AG09309 (cell line): Measurements from ENCODE around the gene EPS15.

Experiments used
- DNase-seq: peaks from one replicate; pipeline ENCODE4 v3.0.0-alpha.2; 2010; ENCODE audit warnings: low read depth
- H3K4me3 ChIP-seq: 2 replicates; pipeline ENCODE4 v1.5.1; 2011; ENCODE audit warnings: mild to moderate bottlenecking, low read depth, low read length, moderate library complexity; ENCODE audit not compliant: control insufficient read depth
- TF ChIP-seq, protein P1 (sequence below): IDR thresholded peaks from 2 replicates; pipeline ENCODE4 v1.5.1; 2011; ENCODE audit warnings: mild to moderate bottlenecking, low read depth, low read length, inconsistent platforms; ENCODE audit not compliant: insufficient read depth, control insufficient read depth; ENCODE audit errors: missing control alignments

The EPS15 gene

GRCh38 chr1:51385776-51386175 is 133.3 kb downstream of the EPS15 start:
- TF ChIP-seq, protein P1, sequence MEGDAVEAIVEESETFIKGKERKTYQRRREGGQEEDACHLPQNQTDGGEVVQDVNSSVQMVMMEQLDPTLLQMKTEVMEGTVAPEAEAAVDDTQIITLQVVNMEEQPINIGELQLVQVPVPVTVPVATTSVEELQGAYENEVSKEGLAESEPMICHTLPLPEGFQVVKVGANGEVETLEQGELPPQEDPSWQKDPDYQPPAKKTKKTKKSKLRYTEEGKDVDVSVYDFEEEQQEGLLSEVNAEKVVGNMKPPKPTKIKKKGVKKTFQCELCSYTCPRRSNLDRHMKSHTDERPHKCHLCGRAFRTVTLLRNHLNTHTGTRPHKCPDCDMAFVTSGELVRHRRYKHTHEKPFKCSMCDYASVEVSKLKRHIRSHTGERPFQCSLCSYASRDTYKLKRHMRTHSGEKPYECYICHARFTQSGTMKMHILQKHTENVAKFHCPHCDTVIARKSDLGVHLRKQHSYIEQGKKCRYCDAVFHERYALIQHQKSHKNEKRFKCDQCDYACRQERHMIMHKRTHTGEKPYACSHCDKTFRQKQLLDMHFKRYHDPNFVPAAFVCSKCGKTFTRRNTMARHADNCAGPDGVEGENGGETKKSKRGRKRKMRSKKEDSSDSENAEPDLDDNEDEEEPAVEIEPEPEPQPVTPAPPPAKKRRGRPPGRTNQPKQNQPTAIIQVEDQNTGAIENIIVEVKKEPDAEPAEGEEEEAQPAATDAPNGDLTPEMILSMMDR: no peak
- H3K4me3 ChIP-seq: no peak overlapping the region
- DNase-seq: no peak

DNA sequence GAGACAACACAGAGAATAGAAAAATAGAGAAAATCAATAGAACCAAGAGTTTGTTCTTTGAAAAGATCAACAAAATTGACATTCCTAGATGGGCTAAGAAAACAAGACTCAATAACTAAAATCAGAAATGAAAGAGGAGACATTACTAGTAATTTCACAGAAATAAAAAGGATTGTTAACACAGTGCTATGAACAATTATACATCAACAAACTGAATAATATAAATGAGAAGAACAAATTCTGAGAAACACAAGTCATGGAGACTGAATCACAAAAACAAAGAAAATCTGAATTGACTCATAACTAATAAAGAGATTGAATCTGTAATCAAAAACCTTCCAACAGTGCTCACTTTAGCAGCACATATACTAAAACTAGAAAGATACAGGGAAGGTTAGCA is 137.1 kb downstream of the EPS15 start:
- TF ChIP-seq, protein P1: no peak
- no peak overlapping the region for H3K4me3 ChIP-seq
- DNase-seq: no peak

DNA sequence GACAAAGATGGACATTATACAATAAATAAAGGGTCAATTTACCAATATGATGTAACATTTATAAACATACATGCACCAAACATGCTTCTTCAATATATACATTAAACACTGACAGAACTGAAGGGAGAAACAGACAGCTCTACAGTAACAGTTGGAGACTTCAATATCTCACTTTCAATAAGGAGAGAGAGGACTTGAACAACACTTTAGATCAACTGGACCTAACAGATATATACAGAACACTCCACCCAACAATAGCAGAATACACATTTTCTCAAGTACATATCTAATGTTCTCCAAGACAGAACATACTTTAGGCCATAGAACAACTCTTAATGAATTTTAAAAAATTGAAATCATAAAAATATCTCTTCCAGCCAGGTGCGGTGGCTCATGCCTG is 138.1 kb downstream of the EPS15 start:
- TF ChIP-seq, protein P1: no peak
- DNase-seq: no peak
- no peak overlapping the region for H3K4me3 ChIP-seq

DNA sequence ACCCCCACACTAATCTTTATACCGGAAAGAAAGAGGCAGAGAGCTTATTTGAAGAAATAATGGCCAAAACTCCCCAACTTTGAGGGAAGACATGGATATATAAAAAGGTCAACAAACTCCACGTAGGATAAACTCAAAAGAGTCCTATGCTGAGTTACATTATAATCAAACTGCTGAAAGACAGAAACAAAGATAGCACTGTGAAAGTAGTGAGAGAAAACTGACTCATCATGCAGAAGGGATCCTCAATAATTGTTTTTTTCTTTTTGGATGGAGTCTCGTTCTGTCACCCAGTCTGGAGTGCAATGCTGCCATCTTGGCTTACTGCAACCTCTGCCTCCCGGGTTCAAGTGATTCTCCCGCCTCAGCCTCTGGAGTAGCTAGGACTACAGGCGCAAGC is 140.2 kb downstream of the EPS15 start:
- no peak overlapping the region for H3K4me3 ChIP-seq
- TF ChIP-seq, protein P1: no peak
- DNase-seq: no peak

- TF ChIP-seq, protein P1: no peak
Measured at GRCh38 chr1:51373898-51374297, 145.2 kb downstream of the EPS15 start.

GRCh38 chr1:51372561-51372960 is 146.5 kb downstream of the EPS15 start:
- DNase-seq: no peak
- TF ChIP-seq, protein P1: no peak
- no peak overlapping the region for H3K4me3 ChIP-seq

More at GRCh38 chr1:51373898-51374297, 145.2 kb downstream of the EPS15 start:
- no peak for DNase-seq
- no peak overlapping the region for H3K4me3 ChIP-seq

DNA sequence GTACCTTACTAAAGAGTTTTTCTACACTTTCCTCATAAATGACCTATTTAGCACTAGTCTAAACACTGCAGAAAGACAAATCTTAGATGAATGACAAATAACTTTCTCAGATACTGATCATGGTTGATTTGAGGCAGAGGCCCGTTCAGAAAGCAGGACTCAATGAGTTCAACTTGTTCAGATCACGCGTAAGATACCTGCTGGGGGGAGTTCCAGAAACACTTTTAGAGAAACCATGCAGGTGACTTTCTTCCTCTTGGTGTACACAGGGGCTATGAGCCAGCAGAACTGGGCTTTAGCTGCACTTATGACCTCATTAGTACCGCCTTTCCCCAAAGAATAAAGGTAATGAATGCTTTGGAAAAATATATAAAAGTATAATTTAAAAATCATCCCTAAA is 149.9 kb downstream of the EPS15 start:
- no peak for DNase-seq
- TF ChIP-seq, protein P1: no peak

More for the DNA sequence above, 149.9 kb downstream of the EPS15 start:
- no peak overlapping the region for H3K4me3 ChIP-seq
